GM12872 (cell line): ENCODE data around the gene NAGK.

Experiments used
- CTCF ChIP-seq: IDR thresholded peaks from 3 replicates; pipeline ENCODE4 v1.5.1; 2011; ENCODE audit warnings: low read depth, mild to moderate bottlenecking, low read length, moderate library complexity; ENCODE audit not compliant: insufficient read depth

NAGK gene

GRCh38 chr2:71113843-71114242 lies 45.4 kb downstream of the NAGK start:
- TF ChIP-seq CTCF, result no peak

- no peak for TF ChIP-seq CTCF
Observed at GRCh38 chr2:71117063-71117462, 48.6 kb downstream of the NAGK start.

GRCh38 chr2:71120195-71120594 lies 51.7 kb downstream of the NAGK start:
- no peak for TF ChIP-seq CTCF

- TF ChIP-seq CTCF, result no peak
Observed at GRCh38 chr2:71121479-71121878, 53.0 kb downstream of the NAGK start.

- no peak for TF ChIP-seq CTCF
Observed at GRCh38 chr2:71122387-71123298, 54.2 kb downstream of the NAGK start.

- no peak for TF ChIP-seq CTCF
Observed at GRCh38 chr2:71125506-71126294, 57.3 kb downstream of the NAGK start.

GRCh38 chr2:71126957-71127356 lies 58.5 kb downstream of the NAGK start:
- TF ChIP-seq CTCF, result no peak
